ENCODE measurements around the gene CDC123. TPM values are rescaled to one million over a fixed set of nuclear protein-coding genes. Genes with fewer than 3 reads are reported as not detected.
"Not testable (repeated sequence)": the region's sequence is repeated elsewhere in the genome, so short reads cannot be mapped to it uniquely, and the experiment has no call there.

Gene CDC123
- total RNA-seq, 1 donor from 2014 or later = 107 TPM

DNA sequence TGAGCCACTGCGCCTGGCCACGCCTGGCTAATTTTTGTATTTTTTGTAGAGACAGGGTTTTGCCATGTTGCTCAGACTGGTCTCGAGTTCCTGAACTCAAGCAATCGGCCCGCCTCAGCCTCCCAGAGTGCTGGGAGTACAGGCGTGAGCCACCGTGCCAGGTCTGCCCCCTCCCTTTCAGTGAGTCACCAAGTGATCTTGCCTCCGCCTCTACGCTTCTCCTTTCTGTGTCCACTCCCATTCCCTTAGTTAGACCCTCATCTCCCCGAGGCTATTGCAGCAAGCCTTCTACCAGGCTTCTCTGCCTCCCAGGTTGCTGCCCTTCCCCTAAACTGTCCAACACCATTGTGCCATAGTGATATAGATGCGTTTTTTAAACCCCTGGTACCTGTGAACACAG, 32.9 kb downstream of the CDC123 start:
- no peak overlapping the region for H3K27ac ChIP-seq (ENCODE audit: low read depth, low read length)
- peaks cover 10% of the 10 kb centered on the region for H3K79me2 ChIP-seq (ENCODE audit: insufficient read depth, low read length)
- TF ChIP-seq, protein P1, sequence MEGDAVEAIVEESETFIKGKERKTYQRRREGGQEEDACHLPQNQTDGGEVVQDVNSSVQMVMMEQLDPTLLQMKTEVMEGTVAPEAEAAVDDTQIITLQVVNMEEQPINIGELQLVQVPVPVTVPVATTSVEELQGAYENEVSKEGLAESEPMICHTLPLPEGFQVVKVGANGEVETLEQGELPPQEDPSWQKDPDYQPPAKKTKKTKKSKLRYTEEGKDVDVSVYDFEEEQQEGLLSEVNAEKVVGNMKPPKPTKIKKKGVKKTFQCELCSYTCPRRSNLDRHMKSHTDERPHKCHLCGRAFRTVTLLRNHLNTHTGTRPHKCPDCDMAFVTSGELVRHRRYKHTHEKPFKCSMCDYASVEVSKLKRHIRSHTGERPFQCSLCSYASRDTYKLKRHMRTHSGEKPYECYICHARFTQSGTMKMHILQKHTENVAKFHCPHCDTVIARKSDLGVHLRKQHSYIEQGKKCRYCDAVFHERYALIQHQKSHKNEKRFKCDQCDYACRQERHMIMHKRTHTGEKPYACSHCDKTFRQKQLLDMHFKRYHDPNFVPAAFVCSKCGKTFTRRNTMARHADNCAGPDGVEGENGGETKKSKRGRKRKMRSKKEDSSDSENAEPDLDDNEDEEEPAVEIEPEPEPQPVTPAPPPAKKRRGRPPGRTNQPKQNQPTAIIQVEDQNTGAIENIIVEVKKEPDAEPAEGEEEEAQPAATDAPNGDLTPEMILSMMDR (IDR thresholded peaks at IDR 0.05; ENCODE audit: insufficient read depth, low read depth, low read length) = no peak
- TF ChIP-seq EZH2 (IDR thresholded peaks at IDR 0.05; ENCODE audit: insufficient read depth, low read length) = no peak
- H3K9me3 ChIP-seq (ENCODE audit: insufficient read depth, low read depth, low read length) = no peaks in the 10 kb centered on the region
- peaks cover 2% of the 10 kb centered on the region for H4K20me1 ChIP-seq (ENCODE audit: insufficient read depth, low read length)
- Mint-ChIP-seq H3K9me3 (ENCODE audit: unreplicated experiment) (peaks cover 3% of the 10 kb centered on the region), H3K27ac (ENCODE audit: unreplicated experiment) (no peak overlapping the region), H3K4me3 (ENCODE audit: unreplicated experiment) (no peak overlapping the region), H3K27me3 (ENCODE audit: low read depth, unreplicated experiment) (no peaks in the 10 kb centered on the region), H3K36me3 (ENCODE audit: low read depth, unreplicated experiment) (peaks cover 22% of the 10 kb centered on the region), H3K4me1 (ENCODE audit: low read depth, unreplicated experiment) (no peaks in the 10 kb centered on the region)
- H3K4me1 ChIP-seq (ENCODE audit: insufficient read depth, low read length) = no peaks in the 10 kb centered on the region
- peaks cover 26% of the 10 kb centered on the region for H3K36me3 ChIP-seq (ENCODE audit: insufficient read depth, low read length)
- H3K9ac ChIP-seq (ENCODE audit: low read length) = no peak overlapping the region
- FAIRE-seq (no peak), DNase-seq (ENCODE audit: low read depth) (no peak)
- H3K4me2 ChIP-seq (ENCODE audit: low read length) = no peak overlapping the region
- H3K27me3 ChIP-seq (ENCODE audit: insufficient read depth, low read length) = no peaks in the 10 kb centered on the region
- H3K4me3 ChIP-seq (ENCODE audit: insufficient read depth, low read depth, low read length) = no peak overlapping the region
- no peak overlapping the region for H2AFZ ChIP-seq (ENCODE audit: low read depth, low read length)

DNA sequence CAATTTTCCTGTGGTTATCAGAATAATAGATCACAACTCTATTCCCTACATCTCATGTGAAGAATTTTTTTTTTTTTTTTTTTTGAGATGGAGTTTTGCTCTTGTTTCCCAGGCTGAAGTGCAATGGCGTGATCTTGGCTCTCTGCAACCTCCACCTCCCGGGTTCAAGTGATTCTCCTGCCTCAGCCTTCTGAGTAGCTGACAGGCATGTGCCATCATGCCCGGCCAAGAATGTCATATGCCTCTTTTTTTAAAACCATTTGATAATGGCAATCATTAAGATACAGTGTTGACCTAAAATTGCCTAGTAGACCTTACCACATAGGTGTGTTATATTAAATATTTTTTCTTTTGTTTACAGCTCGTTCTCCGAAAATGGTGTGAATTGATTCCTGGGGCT, 38.7 kb downstream of the CDC123 start:
- Mint-ChIP-seq H3K4me3 (ENCODE audit: unreplicated experiment) (peak overlapping the region; percentile 62), H3K27ac (ENCODE audit: unreplicated experiment) (peak overlapping the region; percentile 75), H3K36me3 (ENCODE audit: low read depth, unreplicated experiment) (peaks cover 23% of the 10 kb centered on the region)
- FAIRE-seq; H4K20me1 ChIP-seq (ENCODE audit: insufficient read depth, low read length); H3K4me1 Mint-ChIP-seq (ENCODE audit: low read depth, unreplicated experiment); H3K4me2 ChIP-seq (ENCODE audit: low read length); H3K9me3 Mint-ChIP-seq (ENCODE audit: unreplicated experiment); H3K27me3 ChIP-seq (ENCODE audit: insufficient read depth, low read length); H3K9me3 ChIP-seq (ENCODE audit: insufficient read depth, low read depth, low read length); H3K4me1 ChIP-seq (ENCODE audit: insufficient read depth, low read length); DNase-seq (ENCODE audit: low read depth); H2AFZ ChIP-seq (ENCODE audit: low read depth, low read length); H3K9ac ChIP-seq (ENCODE audit: low read length); H3K4me3 ChIP-seq (ENCODE audit: insufficient read depth, low read depth, low read length); H3K27me3 Mint-ChIP-seq (ENCODE audit: low read depth, unreplicated experiment); H3K79me2 ChIP-seq (ENCODE audit: insufficient read depth, low read length): not testable (repeated sequence)
- peak overlapping the region; percentile 51 for H3K27ac ChIP-seq (ENCODE audit: low read depth, low read length)
- H3K36me3 ChIP-seq (ENCODE audit: insufficient read depth, low read length) = peaks cover 45% of the 10 kb centered on the region

DNA sequence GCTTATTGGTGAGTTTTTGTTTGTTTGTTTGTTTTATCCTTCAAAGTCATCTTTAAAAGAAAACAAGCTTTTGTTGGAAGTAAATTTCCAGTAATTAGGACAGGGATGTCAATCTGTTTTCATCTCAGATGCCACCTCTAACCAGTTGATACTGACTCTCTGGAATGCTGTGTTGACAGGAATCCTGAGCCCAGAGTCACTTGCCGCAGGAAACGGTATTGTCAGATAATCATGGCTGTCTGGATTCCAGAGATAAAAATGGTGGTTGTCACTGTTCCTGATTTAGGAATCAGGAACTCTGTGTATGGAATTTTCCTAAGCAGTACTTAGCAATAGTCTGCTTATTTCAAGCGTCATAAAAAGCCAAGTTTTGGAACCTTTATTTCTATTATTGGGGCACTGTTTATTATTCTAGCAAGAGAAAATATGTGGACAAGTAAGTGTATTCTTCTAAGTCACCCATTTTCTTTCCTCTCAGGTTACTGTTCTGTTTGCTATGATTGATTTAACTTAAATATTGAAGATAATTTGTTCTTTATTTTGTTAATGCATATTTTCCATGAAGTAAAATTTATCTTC, 39.2 kb downstream of the CDC123 start:
- H3K4me3 Mint-ChIP-seq (ENCODE audit: unreplicated experiment) = no peak overlapping the region
- no peaks in the 10 kb centered on the region for H3K9me3 ChIP-seq (ENCODE audit: insufficient read depth, low read depth, low read length)
- peaks cover 2% of the 10 kb centered on the region for H3K79me2 ChIP-seq (ENCODE audit: insufficient read depth, low read length)
- peak overlapping the region; percentile 75 for H3K27ac Mint-ChIP-seq (ENCODE audit: unreplicated experiment)
- TF ChIP-seq, protein P1 (IDR thresholded peaks at IDR 0.05; ENCODE audit: insufficient read depth, low read depth, low read length) = no peak
- peaks cover 47% of the 10 kb centered on the region for H3K36me3 ChIP-seq (ENCODE audit: insufficient read depth, low read length)
- no peak overlapping the region for H3K9ac ChIP-seq (ENCODE audit: low read length)
- H3K27me3 ChIP-seq (ENCODE audit: insufficient read depth, low read length) = no peaks in the 10 kb centered on the region
- no peak overlapping the region for H3K4me3 ChIP-seq (ENCODE audit: insufficient read depth, low read depth, low read length)
- FAIRE-seq (no peak), DNase-seq (ENCODE audit: low read depth) (no peak)
- no peaks in the 10 kb centered on the region for H3K27me3 Mint-ChIP-seq (ENCODE audit: low read depth, unreplicated experiment)
- no peaks in the 10 kb centered on the region for H3K4me1 ChIP-seq (ENCODE audit: insufficient read depth, low read length)
- no peaks in the 10 kb centered on the region for H3K9me3 Mint-ChIP-seq (ENCODE audit: unreplicated experiment)
- H3K36me3 Mint-ChIP-seq (ENCODE audit: low read depth, unreplicated experiment) = peaks cover 23% of the 10 kb centered on the region
- H4K20me1 ChIP-seq (ENCODE audit: insufficient read depth, low read length) = no peaks in the 10 kb centered on the region
- H2AFZ ChIP-seq (ENCODE audit: low read depth, low read length) = no peak overlapping the region
- peaks cover 7% of the 10 kb centered on the region for H3K4me1 Mint-ChIP-seq (ENCODE audit: low read depth, unreplicated experiment)
- no peak overlapping the region for H3K4me2 ChIP-seq (ENCODE audit: low read length)
- H3K27ac ChIP-seq (ENCODE audit: low read depth, low read length) = peak overlapping the region; percentile 51

All from astrocyte (in vitro differentiated cells and primary cell).